Smooth muscle cell (in vitro differentiated cells): ENCODE data around the gene UPB1. TPM values are rescaled to one million over a fixed set of nuclear protein-coding genes. Genes with fewer than 3 reads are reported as not detected.

Experiments
- DNase-seq: peaks from one replicate; lab custom pipeline; 2025; ENCODE audit not compliant: unreplicated experiment; lab: John Stamatoyannopoulos, UW
- H2AFZ ChIP-seq: fragments of 200-600 bp; sonication (generic); 2 replicates; pipeline ENCODE4 v1.6.0; 2016; ENCODE audit warnings: antibody characterized with exemption, low read depth, mild to moderate bottlenecking
- H3F3A ChIP-seq: fragments of 200-600 bp; sonication (generic); 2 replicates; pipeline ENCODE4 v1.6.0; 2017; ENCODE audit warnings: antibody characterized with exemption, low read depth
- H3K27ac ChIP-seq: fragments of 200-600 bp; sonication (generic); 2 replicates; pipeline ENCODE4 v1.5.1; 2016; ENCODE audit warnings: low read depth, mild to moderate bottlenecking
- H3K27me3 ChIP-seq: fragments of 200-600 bp; sonication (generic); 2 replicates; pipeline ENCODE4 v1.6.1; 2016; ENCODE audit warnings: low read depth, mild to moderate bottlenecking
- H3K36me3 ChIP-seq: fragments of 200-600 bp; sonication (generic); 2 replicates; pipeline ENCODE4 v1.5.1; 2016; ENCODE audit warnings: low read depth
- H3K4me1 ChIP-seq: fragments of 200-600 bp; sonication (generic); 2 replicates; pipeline ENCODE4 v1.5.1; 2016; ENCODE audit warnings: low read depth
- H3K4me2 ChIP-seq: fragments of 200-600 bp; sonication (generic); 2 replicates; pipeline ENCODE4 v1.6.0; 2016; ENCODE audit warnings: mild to moderate bottlenecking
- H3K4me3 ChIP-seq: fragments of 200-600 bp; sonication (generic); 2 replicates; pipeline ENCODE4 v1.5.1; 2016; ENCODE audit warnings: mild to moderate bottlenecking
- H3K79me2 ChIP-seq: fragments of 200-600 bp; sonication (generic); 2 replicates; pipeline ENCODE4 v1.6.0; 2016; ENCODE audit warnings: low read depth, mild to moderate bottlenecking
- H3K9ac ChIP-seq: fragments of 200-600 bp; sonication (generic); 2 replicates; pipeline ENCODE4 v1.6.0; 2016; ENCODE audit warnings: low read depth
- H3K9me3 ChIP-seq: fragments of 200-600 bp; sonication (generic); replicated peaks from 2 replicates; pipeline ENCODE4 v1.5.1; 2016; ENCODE audit warnings: low read depth
- H4K20me1 ChIP-seq: fragments of 200-600 bp; sonication (generic); 2 replicates; pipeline ENCODE4 v1.6.0; 2016; ENCODE audit warnings: low read depth
- WGBS: methylation state at CpG from one replicate; pipeline ENCODE4 v1.1.7; 2016; ENCODE audit warnings: low lambda C conversion rate; 5-methylcytosine and 5-hydroxymethylcytosine counted together
- polyA plus RNA-seq: library from polyadenylated mRNA; unstranded; fragments of >200 nt; fragmentation: Nextera tagmentation; extraction: Ambion mirVana; gene quantifications from 2 replicates; pipeline ENCODE4 v1.2.1, GENCODE V29; 2016
- total RNA-seq: library from RNA; depleted of rRNA; stranded (reverse); fragments of >200 nt; gene quantifications from 2 replicates; pipeline ENCODE4 v1.2.3, GENCODE V29; 2014
- TF ChIP-seq, protein P1 (sequence below): fragments of 200-600 bp; sonication (generic); IDR thresholded peaks from 2 replicates; pipeline ENCODE4 v1.5.1; 2017; ENCODE audit warnings: borderline replicate concordance, mild to moderate bottlenecking, antibody characterized with exemption; ENCODE audit not compliant: insufficient read depth, poor library complexity, severe bottlenecking

Gene UPB1
- total and polyA plus RNA-seq, 2 experiments from 2014 or later = 0.21 TPM; not detected in 1

DNA sequence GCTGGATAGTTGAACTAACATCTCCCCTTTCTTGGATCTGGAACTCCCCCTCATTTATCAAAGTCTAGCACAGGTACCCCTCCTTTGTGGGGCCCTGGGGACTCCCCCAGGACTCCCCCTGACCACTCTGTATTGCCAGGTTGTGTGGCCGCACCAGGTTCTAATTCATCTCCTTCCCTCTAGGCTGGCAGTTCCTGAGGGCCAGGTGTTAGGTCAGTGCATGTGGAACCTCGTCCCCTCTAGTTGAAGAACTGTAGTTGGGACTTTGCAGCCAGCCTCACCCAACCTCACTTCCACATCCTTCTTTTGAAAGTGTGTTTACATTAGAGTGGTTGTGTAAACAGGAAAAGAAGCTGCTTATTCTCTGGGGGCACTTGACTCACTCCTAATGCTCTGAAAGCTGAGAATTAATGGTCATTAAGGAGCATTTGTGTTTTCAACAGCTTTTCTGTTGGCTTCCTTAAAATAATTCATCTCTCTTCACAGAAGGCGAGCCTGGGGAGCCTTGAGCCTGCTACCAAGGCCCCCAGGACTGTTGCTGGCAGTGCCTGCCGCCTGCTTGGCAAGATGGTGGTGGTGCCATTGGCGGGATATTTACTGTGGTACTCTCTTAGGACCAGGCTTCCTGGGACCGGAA, 11.8 kb downstream of the UPB1 start:
- Histone ChIP-seq H3K36me3 (no peaks in the 10 kb centered on the region), H3K4me1 (peaks cover 13% of the 10 kb centered on the region), H2AFZ (no peak overlapping the region), H4K20me1 (no peaks in the 10 kb centered on the region), H3K79me2 (no peaks in the 10 kb centered on the region), H3K9me3 (no peaks in the 10 kb centered on the region), H3K4me2 (peak overlapping the region; percentile 12), H3K9ac (no peak overlapping the region), H3K27me3 (peaks cover 8% of the 10 kb centered on the region), H3K4me3 (no peak overlapping the region), H3K27ac (no peak overlapping the region), H3F3A (no peaks in the 10 kb centered on the region)
- TF ChIP-seq, protein P1, sequence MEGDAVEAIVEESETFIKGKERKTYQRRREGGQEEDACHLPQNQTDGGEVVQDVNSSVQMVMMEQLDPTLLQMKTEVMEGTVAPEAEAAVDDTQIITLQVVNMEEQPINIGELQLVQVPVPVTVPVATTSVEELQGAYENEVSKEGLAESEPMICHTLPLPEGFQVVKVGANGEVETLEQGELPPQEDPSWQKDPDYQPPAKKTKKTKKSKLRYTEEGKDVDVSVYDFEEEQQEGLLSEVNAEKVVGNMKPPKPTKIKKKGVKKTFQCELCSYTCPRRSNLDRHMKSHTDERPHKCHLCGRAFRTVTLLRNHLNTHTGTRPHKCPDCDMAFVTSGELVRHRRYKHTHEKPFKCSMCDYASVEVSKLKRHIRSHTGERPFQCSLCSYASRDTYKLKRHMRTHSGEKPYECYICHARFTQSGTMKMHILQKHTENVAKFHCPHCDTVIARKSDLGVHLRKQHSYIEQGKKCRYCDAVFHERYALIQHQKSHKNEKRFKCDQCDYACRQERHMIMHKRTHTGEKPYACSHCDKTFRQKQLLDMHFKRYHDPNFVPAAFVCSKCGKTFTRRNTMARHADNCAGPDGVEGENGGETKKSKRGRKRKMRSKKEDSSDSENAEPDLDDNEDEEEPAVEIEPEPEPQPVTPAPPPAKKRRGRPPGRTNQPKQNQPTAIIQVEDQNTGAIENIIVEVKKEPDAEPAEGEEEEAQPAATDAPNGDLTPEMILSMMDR = no peak
- no peak for DNase-seq
- 43% methylated on average over 6 of the region's 6 CpGs for WGBS

DNA sequence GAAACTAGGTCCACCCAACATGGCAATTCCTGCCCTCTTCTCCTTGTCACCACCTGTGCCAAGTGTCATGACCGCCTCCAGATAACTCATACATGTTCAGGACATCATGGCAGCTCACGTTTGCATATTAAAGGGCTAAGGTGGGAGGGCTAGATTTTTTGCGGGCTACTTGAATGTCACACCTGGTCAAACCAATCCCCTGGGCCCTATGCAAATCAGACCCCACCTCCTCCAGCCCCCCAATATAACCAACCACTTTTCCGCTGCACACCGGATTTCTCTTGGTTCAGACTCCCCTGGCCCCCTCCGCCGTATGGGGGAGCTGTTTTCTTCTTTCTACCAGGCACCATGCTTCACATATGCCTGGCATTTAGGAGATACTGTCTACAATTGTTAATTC, 12.6 kb downstream of the UPB1 start:
- no peaks in the 10 kb centered on the region for H4K20me1 ChIP-seq
- H2AFZ ChIP-seq = no peak overlapping the region
- H3K4me2 ChIP-seq = peak overlapping the region; percentile 12
- no peak overlapping the region for H3K27ac ChIP-seq
- H3K9ac ChIP-seq = no peak overlapping the region
- H3K79me2 ChIP-seq = no peaks in the 10 kb centered on the region
- H3K27me3 ChIP-seq = peaks cover 8% of the 10 kb centered on the region
- no peak overlapping the region for H3K4me3 ChIP-seq
- no peak for DNase-seq
- H3K9me3 ChIP-seq = no peaks in the 10 kb centered on the region
- TF ChIP-seq, protein P1 = no peak
- peaks cover 13% of the 10 kb centered on the region for H3K4me1 ChIP-seq
- no peaks in the 10 kb centered on the region for H3F3A ChIP-seq
- 36% methylated on average over 7 of the region's 7 CpGs for WGBS
- H3K36me3 ChIP-seq = no peaks in the 10 kb centered on the region

DNA sequence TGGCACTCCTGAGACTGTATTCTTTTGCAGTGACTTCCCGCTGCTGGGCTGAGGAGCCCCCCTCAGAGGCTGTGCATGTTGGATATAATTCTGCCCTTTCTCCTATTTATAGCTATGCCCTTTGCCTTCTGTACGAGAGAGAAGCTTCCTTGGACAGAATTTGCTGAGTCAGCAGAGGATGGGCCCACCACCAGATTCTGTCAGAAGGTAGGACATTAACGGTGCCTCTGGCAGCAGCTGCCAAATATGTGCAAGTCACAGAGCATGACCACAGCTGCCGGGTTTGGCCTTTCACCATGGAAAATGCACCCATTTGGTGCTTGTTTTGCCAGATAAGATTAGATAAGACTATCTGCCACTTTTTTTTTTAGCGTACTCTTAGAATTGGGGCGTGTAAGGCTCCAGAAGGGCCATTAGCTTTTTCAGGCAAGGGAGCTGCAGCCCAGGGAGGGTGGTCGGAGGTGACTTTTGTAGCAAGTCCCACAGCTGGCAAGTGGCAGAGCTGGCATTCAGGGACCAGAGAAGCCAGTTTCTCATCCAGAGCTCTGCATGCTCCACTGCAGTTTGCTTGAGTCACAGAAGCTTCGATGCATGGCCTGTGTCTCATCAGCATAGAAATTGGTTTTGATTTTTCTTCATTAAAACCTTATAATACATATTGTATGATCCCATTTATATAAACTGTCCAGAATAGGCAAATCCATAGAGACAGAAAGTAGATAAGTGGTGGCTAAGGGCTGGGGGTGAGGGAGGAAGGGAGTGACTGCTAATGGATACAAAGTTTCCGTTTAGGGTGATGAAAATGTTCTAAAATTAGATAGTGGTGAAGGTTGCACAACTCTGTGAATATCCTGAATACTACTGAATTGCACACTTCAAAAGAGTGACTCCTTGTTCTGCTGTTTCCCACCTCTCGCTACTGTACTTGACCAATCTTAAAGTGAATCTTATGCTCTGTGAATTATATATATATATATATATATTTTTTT, 15.8 kb downstream of the UPB1 start:
- H3K79me2 ChIP-seq = no peaks in the 10 kb centered on the region
- 54% methylated on average over 10 of the region's 10 CpGs for WGBS
- no peak overlapping the region for H3K27ac ChIP-seq
- H3K36me3 ChIP-seq = no peaks in the 10 kb centered on the region
- peaks cover 10% of the 10 kb centered on the region for H3K27me3 ChIP-seq
- DNase-seq = no peak
- TF ChIP-seq, protein P1 = no peak
- no peak overlapping the region for H3K9ac ChIP-seq
- H4K20me1 ChIP-seq = no peaks in the 10 kb centered on the region
- H3K4me1 ChIP-seq = peaks cover 13% of the 10 kb centered on the region
- H3K4me3 ChIP-seq = no peak overlapping the region
- no peaks in the 10 kb centered on the region for H3K9me3 ChIP-seq
- H3F3A ChIP-seq = peaks cover 2% of the 10 kb centered on the region
- peak overlapping the region; percentile 17 for H3K4me2 ChIP-seq
- no peak overlapping the region for H2AFZ ChIP-seq
